Activated naive CD8-positive, alpha-beta T cell (primary cell): ENCODE data around the gene IGSF9B.

ENCODE experiments used
- H3K27ac Mint-ChIP-seq: one replicate; pipeline ENCODE4 v1.8.0; 2021; ENCODE audit warnings: mixed read lengths
- H3K27me3 Mint-ChIP-seq: one replicate; pipeline ENCODE4 v1.8.0; 2021; ENCODE audit warnings: mixed read lengths
- H3K36me3 Mint-ChIP-seq: one replicate; pipeline ENCODE4 v1.8.0; 2021; ENCODE audit warnings: mixed read lengths
- H3K4me1 Mint-ChIP-seq: one replicate; pipeline ENCODE4 v1.8.0; 2021; ENCODE audit warnings: low read depth, mixed read lengths
- H3K4me3 Mint-ChIP-seq: one replicate; pipeline ENCODE4 v1.8.0; 2021; ENCODE audit warnings: mild to moderate bottlenecking, mixed read lengths
- H3K9me3 Mint-ChIP-seq: one replicate; pipeline ENCODE4 v1.8.0; 2021; ENCODE audit warnings: low read depth, mixed read lengths

IGSF9B gene

GRCh38 chr11:133917921-133918607, 38.7 kb downstream of the IGSF9B start:
- Mint-ChIP-seq H3K9me3 (no peaks in the 10 kb centered on the region), H3K27ac (no peak overlapping the region), H3K4me1 (peaks cover 2% of the 10 kb centered on the region), H3K4me3 (no peak overlapping the region), H3K27me3 (no peaks in the 10 kb centered on the region), H3K36me3 (peaks cover 5% of the 10 kb centered on the region)

- Mint-ChIP-seq H3K4me3 (no peak overlapping the region), H3K27me3 (no peaks in the 10 kb centered on the region), H3K36me3 (peaks cover 6% of the 10 kb centered on the region), H3K27ac (no peak overlapping the region), H3K9me3 (no peaks in the 10 kb centered on the region), H3K4me1 (peaks cover 2% of the 10 kb centered on the region)
These were observed 39.9 kb downstream of the IGSF9B start for GRCh38 chr11:133916784-133917440.

- Mint-ChIP-seq H3K27me3 (no peaks in the 10 kb centered on the region), H3K9me3 (no peaks in the 10 kb centered on the region), H3K27ac (no peak overlapping the region)
These were observed 43.0 kb downstream of the IGSF9B start for GRCh38 chr11:133913761-133914160.

GRCh38 chr11:133911171-133911570, 45.6 kb downstream of the IGSF9B start:
- Mint-ChIP-seq H3K36me3 (peaks cover 9% of the 10 kb centered on the region), H3K4me1 (no peaks in the 10 kb centered on the region), H3K27me3 (no peaks in the 10 kb centered on the region), H3K4me3 (no peak overlapping the region), H3K27ac (no peak overlapping the region), H3K9me3 (no peaks in the 10 kb centered on the region)

More at GRCh38 chr11:133913761-133914160, 43.0 kb downstream of the IGSF9B start:
- peaks cover under 1% of the 10 kb centered on the region for H3K4me1 Mint-ChIP-seq
- peaks cover 9% of the 10 kb centered on the region for H3K36me3 Mint-ChIP-seq
- H3K4me3 Mint-ChIP-seq = no peak overlapping the region

- H3K9me3 Mint-ChIP-seq = no peaks in the 10 kb centered on the region
- no peak overlapping the region for H3K4me3 Mint-ChIP-seq
- H3K27ac Mint-ChIP-seq = peak overlapping the region; percentile 64
- H3K4me1 Mint-ChIP-seq = no peaks in the 10 kb centered on the region
- no peaks in the 10 kb centered on the region for H3K27me3 Mint-ChIP-seq
- H3K36me3 Mint-ChIP-seq = peaks cover 11% of the 10 kb centered on the region
These were observed 46.7 kb downstream of the IGSF9B start for GRCh38 chr11:133910101-133910500.

- Mint-ChIP-seq H3K4me1 (no peaks in the 10 kb centered on the region), H3K36me3 (peaks cover 20% of the 10 kb centered on the region), H3K9me3 (no peaks in the 10 kb centered on the region), H3K4me3 (no peak overlapping the region), H3K27me3 (no peaks in the 10 kb centered on the region), H3K27ac (no peak overlapping the region)
These were observed 47.9 kb downstream of the IGSF9B start for GRCh38 chr11:133908827-133909226.

GRCh38 chr11:133907841-133908241, 48.9 kb downstream of the IGSF9B start:
- Mint-ChIP-seq H3K9me3 (no peaks in the 10 kb centered on the region), H3K36me3 (peaks cover 20% of the 10 kb centered on the region), H3K27me3 (no peaks in the 10 kb centered on the region), H3K4me1 (no peaks in the 10 kb centered on the region), H3K27ac (no peak overlapping the region), H3K4me3 (no peak overlapping the region)

GRCh38 chr11:133907216-133907615, 49.6 kb downstream of the IGSF9B start:
- Mint-ChIP-seq H3K9me3 (no peaks in the 10 kb centered on the region), H3K27ac (no peak overlapping the region), H3K4me3 (no peak overlapping the region), H3K4me1 (no peaks in the 10 kb centered on the region), H3K36me3 (peaks cover 20% of the 10 kb centered on the region), H3K27me3 (no peaks in the 10 kb centered on the region)

GRCh38 chr11:133906746-133907145, 50.0 kb downstream of the IGSF9B start:
- H3K9me3 Mint-ChIP-seq = no peaks in the 10 kb centered on the region
- no peak overlapping the region for H3K4me3 Mint-ChIP-seq
- H3K36me3 Mint-ChIP-seq = peaks cover 18% of the 10 kb centered on the region
- no peaks in the 10 kb centered on the region for H3K4me1 Mint-ChIP-seq
- H3K27ac Mint-ChIP-seq = no peak overlapping the region
- H3K27me3 Mint-ChIP-seq = no peaks in the 10 kb centered on the region

- Mint-ChIP-seq H3K9me3 (no peaks in the 10 kb centered on the region), H3K27me3 (no peaks in the 10 kb centered on the region), H3K4me1 (no peaks in the 10 kb centered on the region), H3K4me3 (no peak overlapping the region), H3K27ac (no peak overlapping the region), H3K36me3 (peaks cover 18% of the 10 kb centered on the region)
These were observed 50.5 kb downstream of the IGSF9B start for GRCh38 chr11:133906241-133906640.

GRCh38 chr11:133905677-133906156, 51.1 kb downstream of the IGSF9B start:
- no peaks in the 10 kb centered on the region for H3K27me3 Mint-ChIP-seq

GRCh38 chr11:133904818-133905515, 51.8 kb downstream of the IGSF9B start:
- Mint-ChIP-seq H3K27me3 (no peaks in the 10 kb centered on the region), H3K4me1 (no peaks in the 10 kb centered on the region), H3K9me3 (no peaks in the 10 kb centered on the region), H3K4me3 (no peak overlapping the region), H3K36me3 (peaks cover 14% of the 10 kb centered on the region), H3K27ac (no peak overlapping the region)

More at GRCh38 chr11:133905677-133906156, 51.1 kb downstream of the IGSF9B start:
- peaks cover 18% of the 10 kb centered on the region for H3K36me3 Mint-ChIP-seq
- no peaks in the 10 kb centered on the region for H3K4me1 Mint-ChIP-seq
- H3K9me3 Mint-ChIP-seq = no peaks in the 10 kb centered on the region
- no peak overlapping the region for H3K27ac Mint-ChIP-seq
- no peak overlapping the region for H3K4me3 Mint-ChIP-seq

GRCh38 chr11:133903875-133904817, 52.6 kb downstream of the IGSF9B start:
- no peaks in the 10 kb centered on the region for H3K27me3 Mint-ChIP-seq
- H3K4me1 Mint-ChIP-seq = no peaks in the 10 kb centered on the region
- H3K27ac Mint-ChIP-seq = no peak overlapping the region
- H3K4me3 Mint-ChIP-seq = no peak overlapping the region
- H3K9me3 Mint-ChIP-seq = no peaks in the 10 kb centered on the region
- peaks cover 10% of the 10 kb centered on the region for H3K36me3 Mint-ChIP-seq

- no peak overlapping the region for H3K4me3 Mint-ChIP-seq
- no peak overlapping the region for H3K27ac Mint-ChIP-seq
- no peaks in the 10 kb centered on the region for H3K4me1 Mint-ChIP-seq
- H3K36me3 Mint-ChIP-seq = peaks cover 11% of the 10 kb centered on the region
- no peaks in the 10 kb centered on the region for H3K27me3 Mint-ChIP-seq
- no peaks in the 10 kb centered on the region for H3K9me3 Mint-ChIP-seq
These were observed 53.7 kb downstream of the IGSF9B start for GRCh38 chr11:133903056-133903455.
